ENCODE results near the gene ZCCHC17.

- TF ChIP-seq, protein P1, sequence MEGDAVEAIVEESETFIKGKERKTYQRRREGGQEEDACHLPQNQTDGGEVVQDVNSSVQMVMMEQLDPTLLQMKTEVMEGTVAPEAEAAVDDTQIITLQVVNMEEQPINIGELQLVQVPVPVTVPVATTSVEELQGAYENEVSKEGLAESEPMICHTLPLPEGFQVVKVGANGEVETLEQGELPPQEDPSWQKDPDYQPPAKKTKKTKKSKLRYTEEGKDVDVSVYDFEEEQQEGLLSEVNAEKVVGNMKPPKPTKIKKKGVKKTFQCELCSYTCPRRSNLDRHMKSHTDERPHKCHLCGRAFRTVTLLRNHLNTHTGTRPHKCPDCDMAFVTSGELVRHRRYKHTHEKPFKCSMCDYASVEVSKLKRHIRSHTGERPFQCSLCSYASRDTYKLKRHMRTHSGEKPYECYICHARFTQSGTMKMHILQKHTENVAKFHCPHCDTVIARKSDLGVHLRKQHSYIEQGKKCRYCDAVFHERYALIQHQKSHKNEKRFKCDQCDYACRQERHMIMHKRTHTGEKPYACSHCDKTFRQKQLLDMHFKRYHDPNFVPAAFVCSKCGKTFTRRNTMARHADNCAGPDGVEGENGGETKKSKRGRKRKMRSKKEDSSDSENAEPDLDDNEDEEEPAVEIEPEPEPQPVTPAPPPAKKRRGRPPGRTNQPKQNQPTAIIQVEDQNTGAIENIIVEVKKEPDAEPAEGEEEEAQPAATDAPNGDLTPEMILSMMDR (IDR thresholded peaks at IDR 0.05; ENCODE audit: insufficient read depth, low read depth, low read length), result no peak
- no peak for TF ChIP-seq EZH2 (IDR thresholded peaks at IDR 0.05; ENCODE audit: insufficient read depth, low read length)
Observed at GRCh38 chr1:31344503-31344902, 47.7 kb downstream of the ZCCHC17 start.
